OCI-LY7 (cell line): ENCODE results near the gene TLE4. TPM values are rescaled to one million over a fixed set of nuclear protein-coding genes. Genes with fewer than 3 reads are reported as not detected.

Source experiments
- BruUV-seq: library from RNA; stranded (reverse); fragments of 400-500 nt; replicated peaks from 2 replicates; lab custom pipeline; 2021; lab: Mats Ljungman, UMichigan
- CTCF ChIA-PET: fragments of 300-600 bp; sonication (Branson Sonifier 250); formaldehyde crosslinking; loops from one replicate; lab custom pipeline; 2022; ENCODE audit warnings: antibody characterized with exemption; ENCODE audit not compliant: unreplicated experiment; lab: Charles Lee
- POLR2A ChIA-PET: fragments of 300-600 bp; sonication (Branson Sonifier 250); formaldehyde crosslinking; loops from one replicate; lab custom pipeline; 2022; ENCODE audit warnings: antibody characterized with exemption; lab: Charles Lee
- DNase-seq: peaks from one replicate; pipeline ENCODE4 v3.0.0-alpha.2; 2015; ENCODE audit warnings: low spot score
- H2AFZ ChIP-seq: fragments of 200-600 bp; sonication (generic), shearing (Covaris generic); 2 replicates; pipeline ENCODE4 v1.6.1; 2014; ENCODE audit warnings: mild to moderate bottlenecking, antibody characterized with exemption, low read length, moderate library complexity
- H3K27ac ChIP-seq: fragments of 200-600 bp; sonication (generic); 2 replicates; pipeline ENCODE4 v1.5.1; 2014; ENCODE audit warnings: mixed run types, low read depth, mild to moderate bottlenecking, moderate library complexity, low read length, inconsistent platforms; ENCODE audit not compliant: poor library complexity, severe bottlenecking
- H3K36me3 ChIP-seq: fragments of 200-600 bp; sonication (generic); 2 replicates; pipeline ENCODE4 v1.6.1; 2014; ENCODE audit warnings: mild to moderate bottlenecking, antibody characterized with exemption, low read length, moderate library complexity, mixed read lengths; ENCODE audit not compliant: insufficient read depth
- H3K4me1 ChIP-seq: fragments of 200-600 bp; sonication (generic); 2 replicates; pipeline ENCODE4 v1.5.1; 2014; ENCODE audit warnings: mild to moderate bottlenecking, low read length; ENCODE audit not compliant: insufficient read depth, poor library complexity, severe bottlenecking
- H3K4me2 ChIP-seq: fragments of 200-600 bp; sonication (generic); 2 replicates; pipeline ENCODE4 v1.6.1; 2014; ENCODE audit warnings: mild to moderate bottlenecking, low read length
- H3K4me3 ChIP-seq: fragments of 200-600 bp; sonication (generic); 2 replicates; pipeline ENCODE4 v1.5.1; 2014; ENCODE audit warnings: mild to moderate bottlenecking, low read depth, low read length; ENCODE audit not compliant: poor library complexity, severe bottlenecking
- H3K79me2 ChIP-seq: fragments of 200-600 bp; sonication (generic); 2 replicates; pipeline ENCODE4 v1.6.1; 2016; ENCODE audit warnings: low read depth, mild to moderate bottlenecking, low read length, moderate library complexity, mixed read lengths; ENCODE audit not compliant: insufficient read depth
- H3K9me2 ChIP-seq: fragments of 200-600 bp; sonication (generic); 2 replicates; pipeline ENCODE4 v1.6.1; 2016; ENCODE audit warnings: mild to moderate bottlenecking, low read length, mixed read lengths; ENCODE audit not compliant: insufficient read depth
- H3K9me3 ChIP-seq: fragments of 200-600 bp; sonication (generic); 2 replicates; pipeline ENCODE4 v1.6.1; 2014; ENCODE audit warnings: mild to moderate bottlenecking, mixed run types, low read length, mixed read lengths
- H4K20me1 ChIP-seq: fragments of 200-600 bp; sonication (generic); 2 replicates; pipeline ENCODE4 v1.6.1; 2014; ENCODE audit warnings: mild to moderate bottlenecking, antibody characterized with exemption, low read length, moderate library complexity, mixed read lengths; ENCODE audit not compliant: insufficient read depth
- EZH2phosphoT487 ChIP-seq: fragments of 200-600 bp; sonication (generic); IDR thresholded peaks from 2 replicates; pipeline ENCODE4 v1.6.1; 2018; ENCODE audit warnings: low read depth, borderline replicate concordance, mild to moderate bottlenecking, mixed run types, antibody characterized with exemption, low read length, moderate library complexity, mixed read lengths
- intact Hi-C: fragments of 100-400 bp; cut with micrococcal nuclease; formaldehyde crosslinking; loops from one replicate; pipeline ENCODE4 v1.10.0; 2022; ENCODE audit not compliant: unreplicated experiment
- total RNA-seq, 2 experiments: library from RNA; depleted of rRNA in 1 of 2; stranded (reverse); fragments of >200 nt in 1 of 2; shearing (Covaris generic) in 1 of 2; gene quantifications; 2 replicates each; pipeline ENCODE4 v1.2.3, GENCODE V29; 2014 to 2022
- TF ChIP-seq, protein P1 (sequence below): fragments of 200-600 bp; sonication (generic); conservative IDR thresholded peaks from 2 replicates; pipeline ENCODE4 v1.5.1; 2014; ENCODE audit warnings: mild to moderate bottlenecking, antibody characterized with exemption, low read length, moderate library complexity, mixed read lengths

TLE4 gene
- total RNA-seq, 2 experiments from 2014 or later: 36.7 to 41.7 TPM

DNA sequence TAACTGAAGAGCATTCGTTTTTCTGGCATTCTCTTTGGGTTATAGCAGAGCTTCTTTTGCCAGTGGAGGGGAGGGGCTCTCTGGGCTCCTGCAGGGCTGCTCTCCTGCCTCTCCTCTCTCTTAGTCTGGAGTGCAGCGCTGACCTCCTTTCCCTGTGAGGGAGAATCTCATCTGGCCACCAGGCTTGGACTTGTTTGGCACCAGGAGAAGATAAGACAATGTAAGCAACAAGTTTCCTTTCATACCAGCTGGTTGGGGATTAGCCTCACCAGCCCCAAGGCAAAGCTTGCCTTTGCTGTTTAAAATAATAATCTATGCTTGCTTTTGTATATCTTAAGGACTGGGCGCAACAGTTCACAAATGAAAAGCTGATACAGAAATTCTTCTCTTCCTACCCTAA is 196.4 kb downstream of the TLE4 start:
- no peak overlapping the region for H3K4me2 ChIP-seq
- intact Hi-C loops: no loop called here
- no peaks in the 10 kb centered on the region for H3K4me1 ChIP-seq
- ChIA-PET POLR2A (no interaction called here), CTCF (no interaction called here)
- H3K9me2 ChIP-seq: no peaks in the 10 kb centered on the region
- H3K36me3 ChIP-seq: no peaks in the 10 kb centered on the region
- no peak overlapping the region for H3K27ac ChIP-seq
- no peak for TF ChIP-seq EZH2phosphoT487
- no peak overlapping the region for H3K4me3 ChIP-seq
- no TSS peak for BruUV-seq
- no peak for DNase-seq
- H4K20me1 ChIP-seq: no peaks in the 10 kb centered on the region
- H3K9me3 ChIP-seq: no peaks in the 10 kb centered on the region
- no peaks in the 10 kb centered on the region for H3K79me2 ChIP-seq
- H2AFZ ChIP-seq: no peak overlapping the region

- Histone ChIP-seq H3K4me2 (no peak overlapping the region), H3K27ac (no peak overlapping the region), H3K79me2 (no peaks in the 10 kb centered on the region), H2AFZ (no peak overlapping the region), H3K4me3 (no peak overlapping the region), H3K9me3 (no peaks in the 10 kb centered on the region), H4K20me1 (no peaks in the 10 kb centered on the region), H3K4me1 (no peaks in the 10 kb centered on the region), H3K9me2 (no peaks in the 10 kb centered on the region), H3K36me3 (no peaks in the 10 kb centered on the region)
- intact Hi-C loops: no loop called here
- CTCF ChIA-PET: no interaction called here
- no TSS peak for BruUV-seq
- POLR2A ChIA-PET: no interaction called here
- TF ChIP-seq EZH2phosphoT487: no peak
- TF ChIP-seq, protein P1, sequence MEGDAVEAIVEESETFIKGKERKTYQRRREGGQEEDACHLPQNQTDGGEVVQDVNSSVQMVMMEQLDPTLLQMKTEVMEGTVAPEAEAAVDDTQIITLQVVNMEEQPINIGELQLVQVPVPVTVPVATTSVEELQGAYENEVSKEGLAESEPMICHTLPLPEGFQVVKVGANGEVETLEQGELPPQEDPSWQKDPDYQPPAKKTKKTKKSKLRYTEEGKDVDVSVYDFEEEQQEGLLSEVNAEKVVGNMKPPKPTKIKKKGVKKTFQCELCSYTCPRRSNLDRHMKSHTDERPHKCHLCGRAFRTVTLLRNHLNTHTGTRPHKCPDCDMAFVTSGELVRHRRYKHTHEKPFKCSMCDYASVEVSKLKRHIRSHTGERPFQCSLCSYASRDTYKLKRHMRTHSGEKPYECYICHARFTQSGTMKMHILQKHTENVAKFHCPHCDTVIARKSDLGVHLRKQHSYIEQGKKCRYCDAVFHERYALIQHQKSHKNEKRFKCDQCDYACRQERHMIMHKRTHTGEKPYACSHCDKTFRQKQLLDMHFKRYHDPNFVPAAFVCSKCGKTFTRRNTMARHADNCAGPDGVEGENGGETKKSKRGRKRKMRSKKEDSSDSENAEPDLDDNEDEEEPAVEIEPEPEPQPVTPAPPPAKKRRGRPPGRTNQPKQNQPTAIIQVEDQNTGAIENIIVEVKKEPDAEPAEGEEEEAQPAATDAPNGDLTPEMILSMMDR: no peak
- no peak for DNase-seq
Measured at GRCh38 chr9:79769476-79770275, 197.9 kb downstream of the TLE4 start.

DNA sequence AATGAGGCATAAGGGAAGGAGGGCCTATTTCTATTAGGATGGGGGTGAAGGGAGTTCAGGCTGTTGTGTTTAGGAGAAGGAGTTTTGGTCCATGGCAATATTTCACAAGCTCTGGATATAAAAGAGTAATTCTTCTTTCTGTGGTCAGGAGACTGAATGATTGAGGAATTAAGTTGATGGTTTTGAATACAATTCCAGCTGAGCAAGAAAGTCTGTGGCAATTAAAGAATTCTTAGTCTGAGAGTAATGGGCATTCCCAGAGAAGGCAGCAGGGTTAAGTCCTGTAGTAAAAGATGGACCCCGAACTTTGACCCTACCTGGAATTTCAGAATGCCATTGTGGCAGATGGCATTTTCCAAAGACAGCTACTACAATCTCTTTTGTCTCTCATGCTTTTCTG is 202.6 kb downstream of the TLE4 start:
- DNase-seq: no peak
- no peak for TF ChIP-seq EZH2phosphoT487
- TF ChIP-seq, protein P1: no peak
- H3K4me2 ChIP-seq: no peak overlapping the region
- no peaks in the 10 kb centered on the region for H3K4me1 ChIP-seq
- intact Hi-C loops: no loop called here
- no peaks in the 10 kb centered on the region for H3K9me3 ChIP-seq
- no peak overlapping the region for H3K27ac ChIP-seq
- H2AFZ ChIP-seq: no peak overlapping the region
- no peaks in the 10 kb centered on the region for H3K36me3 ChIP-seq
- no peaks in the 10 kb centered on the region for H3K9me2 ChIP-seq
- H3K79me2 ChIP-seq: no peaks in the 10 kb centered on the region
- H3K4me3 ChIP-seq: no peak overlapping the region
- CTCF ChIA-PET: no interaction called here
- no peaks in the 10 kb centered on the region for H4K20me1 ChIP-seq
- POLR2A ChIA-PET: interaction anchor here (0.6 kb wide), 2 partner anchors 22 to 128 kb away, joined by 3 read pairs; no protein-coding TSS in a partner anchor
- BruUV-seq: no TSS peak
